H9 (cell line): ENCODE measurements around the gene MGAT4C. TPM values are rescaled to one million over a fixed set of nuclear protein-coding genes. Genes with fewer than 3 reads are reported as not detected.

Experiments
- DNase-seq: peaks from one replicate; pipeline ENCODE4 v3.0.0-alpha.2; 2017
- H2AFZ ChIP-seq: one replicate; pipeline ENCODE4 v1.6.1; 2013; ENCODE audit warnings: mild to moderate bottlenecking, low read length, control low read depth, moderate library complexity
- H2AK5ac ChIP-seq: 2 replicates; pipeline ENCODE4 v1.6.1; 2013; ENCODE audit warnings: low read length, control low read depth, mixed read lengths; ENCODE audit not compliant: insufficient read length
- H2BK120ac ChIP-seq: one replicate; pipeline ENCODE4 v1.6.1; 2013; ENCODE audit warnings: low read depth, mild to moderate bottlenecking, low read length, control low read depth, inconsistent platforms; ENCODE audit not compliant: poor library complexity, severe bottlenecking
- H2BK12ac ChIP-seq: 2 replicates; pipeline ENCODE4 v1.6.1; 2013; ENCODE audit warnings: low read length, control low read depth, mixed read lengths, low read depth; ENCODE audit not compliant: insufficient read length
- H2BK15ac ChIP-seq: 2 replicates; pipeline ENCODE4 v1.6.1; 2013; ENCODE audit warnings: low read depth, low read length, control low read depth
- H2BK20ac ChIP-seq: one replicate; pipeline ENCODE4 v1.6.1; 2013; ENCODE audit warnings: low read depth, mild to moderate bottlenecking, low read length, control low read depth, inconsistent platforms; ENCODE audit not compliant: poor library complexity, severe bottlenecking
- H2BK5ac ChIP-seq: 2 replicates; pipeline ENCODE4 v1.6.1; 2013; ENCODE audit warnings: low read length, control low read depth, mixed read lengths; ENCODE audit not compliant: insufficient read length
- H3K14ac ChIP-seq: 2 replicates; pipeline ENCODE4 v1.6.1; 2013; ENCODE audit warnings: low read length, control low read depth; ENCODE audit not compliant: insufficient read depth
- H3K18ac ChIP-seq: 2 replicates; pipeline ENCODE4 v1.6.1; 2013; ENCODE audit warnings: low read depth, mild to moderate bottlenecking, mixed read lengths, low read length, control low read depth; ENCODE audit not compliant: insufficient read length
- H3K23ac ChIP-seq: 2 replicates; pipeline ENCODE4 v1.6.1; 2013; ENCODE audit warnings: low read length, control low read depth, mixed read lengths, low read depth; ENCODE audit not compliant: insufficient read length
- H3K23me2 ChIP-seq: 2 replicates; pipeline ENCODE4 v1.6.1; 2013; ENCODE audit warnings: low read depth, mild to moderate bottlenecking, mixed read lengths, low read length, control low read depth; ENCODE audit not compliant: insufficient read length, poor library complexity, severe bottlenecking
- H3K27ac ChIP-seq: 2 replicates; pipeline ENCODE4 v1.5.1; 2013; ENCODE audit warnings: low read length, control low read depth, mixed read lengths, low read depth; ENCODE audit not compliant: insufficient read length
- H3K27me3 ChIP-seq: 2 replicates; pipeline ENCODE4 v1.6.1; 2013; ENCODE audit warnings: low read length, control low read depth, inconsistent platforms; ENCODE audit not compliant: insufficient read depth
- H3K4ac ChIP-seq: 2 replicates; pipeline ENCODE4 v1.6.1; 2013; ENCODE audit warnings: low read depth, mild to moderate bottlenecking, control low read depth, inconsistent platforms, low read length, moderate library complexity
- H3K4me1 ChIP-seq: 2 replicates; pipeline ENCODE4 v1.6.1; 2013; ENCODE audit warnings: low read length, control low read depth, inconsistent platforms; ENCODE audit not compliant: insufficient read depth
- H3K4me2 ChIP-seq: 2 replicates; pipeline ENCODE4 v1.6.1; 2013; ENCODE audit warnings: low read length, control low read depth, mixed read lengths; ENCODE audit not compliant: insufficient read length, insufficient read depth
- H3K56ac ChIP-seq: 2 replicates; pipeline ENCODE4 v1.6.1; 2013; ENCODE audit warnings: low read depth, mild to moderate bottlenecking, mixed read lengths, low read length, control low read depth; ENCODE audit not compliant: insufficient read length
- H3K79me1 ChIP-seq: 2 replicates; pipeline ENCODE4 v1.6.1; 2013; ENCODE audit warnings: low read depth, mild to moderate bottlenecking, moderate library complexity, low read length, control low read depth, inconsistent platforms; ENCODE audit not compliant: insufficient read depth, poor library complexity, severe bottlenecking
- H3K79me2 ChIP-seq: 2 replicates; pipeline ENCODE4 v1.6.1; 2013; ENCODE audit warnings: low read length, control low read depth, inconsistent platforms; ENCODE audit not compliant: insufficient read depth
- H3K9ac ChIP-seq: 2 replicates; pipeline ENCODE4 v1.6.1; 2013; ENCODE audit warnings: low read length, control low read depth, mixed read lengths; ENCODE audit not compliant: insufficient read length; ENCODE audit errors: extremely low read depth
- H3K9me3 ChIP-seq: one replicate; pipeline ENCODE4 v1.6.1; 2013; ENCODE audit warnings: low read depth, low read length, inconsistent platforms; ENCODE audit not compliant: control insufficient read depth
- H3T11ph ChIP-seq: one replicate; pipeline ENCODE4 v1.6.1; 2013; ENCODE audit warnings: mild to moderate bottlenecking, low read length, control low read depth, inconsistent platforms
- H4K20me1 ChIP-seq: one replicate; pipeline ENCODE4 v1.6.1; 2013; ENCODE audit not compliant: control insufficient read depth, insufficient read length, insufficient read depth
- H4K5ac ChIP-seq: 2 replicates; pipeline ENCODE4 v1.6.1; 2013; ENCODE audit warnings: low read depth, mild to moderate bottlenecking, mixed read lengths, low read length, control low read depth; ENCODE audit not compliant: insufficient read length
- H4K8ac ChIP-seq: replicated peaks from 2 replicates; pipeline ENCODE4 v1.6.1; 2013; ENCODE audit warnings: low read length, control low read depth, mixed read lengths, low read depth; ENCODE audit not compliant: insufficient read length
- H4K91ac ChIP-seq: 2 replicates; pipeline ENCODE4 v1.6.1; 2013; ENCODE audit warnings: low read depth, mild to moderate bottlenecking, moderate library complexity, mixed read lengths, low read length, control low read depth; ENCODE audit not compliant: insufficient read length
- H3K27ac Mint-ChIP-seq, 3 experiments: 2 replicates in 2 of 3; 3 replicates in 1 of 3; pipeline ENCODE4 v1.8.0; 2020 to 2021; ENCODE audit warnings: mixed read lengths in 3 of 3, mild to moderate bottlenecking in 1 of 3, moderate library complexity in 1 of 3
- H3K27me3 Mint-ChIP-seq: 2 replicates; pipeline ENCODE4 v1.8.0; 2021; ENCODE audit warnings: low read depth, mild to moderate bottlenecking, moderate library complexity, mixed read lengths
- H3K36me3 Mint-ChIP-seq, 3 experiments: 2 replicates in 2 of 3; 3 replicates in 1 of 3; pipeline ENCODE4 v1.8.0; 2020 to 2021; ENCODE audit warnings: low read depth in 3 of 3, mixed read lengths in 3 of 3; ENCODE audit not compliant: insufficient read depth in 1 of 3
- H3K4me1 Mint-ChIP-seq, 2 experiments: 2 replicates each; pipeline ENCODE4 v1.8.0; 2020; ENCODE audit warnings: mixed read lengths in 2 of 2
- H3K4me3 Mint-ChIP-seq, 2 experiments: 2 replicates in 1 of 2; 3 replicates in 1 of 2; pipeline ENCODE4 v1.8.0; 2020 to 2021; ENCODE audit warnings: mild to moderate bottlenecking in 2 of 2, mixed read lengths in 2 of 2, moderate library complexity in 1 of 2
- H3K9me3 Mint-ChIP-seq, 2 experiments: 2 replicates in 1 of 2; 3 replicates in 1 of 2; pipeline ENCODE4 v1.8.0; 2020; ENCODE audit warnings: mild to moderate bottlenecking in 2 of 2, mixed read lengths in 2 of 2, moderate library complexity in 1 of 2
- CTCF ChIP-seq: fragments of 200-600 bp; sonication (generic); conservative IDR thresholded peaks from 3 replicates; pipeline ENCODE4 v1.8.0; 2021; ENCODE audit warnings: antibody characterized with exemption, mild to moderate bottlenecking
- WGBS: extraction: QIAGEN DNeasy Blood & Tissue Kit; methylation state at CpG from one replicate; pipeline ENCODE4 v1.1.7; 2013; ENCODE audit warnings: missing lambda C conversion rate, low lambda C conversion rate, mixed read lengths; ENCODE audit not compliant: insufficient read length; ENCODE audit errors: extremely low coverage; 5-methylcytosine and 5-hydroxymethylcytosine counted together
- total RNA-seq: library from RNA; stranded (reverse); gene quantifications from 2 replicates; pipeline ENCODE4 v1.2.1, GENCODE V29; 2021

The MGAT4C gene
- total RNA-seq, 1 experiment from 2014 or later = 1.3 TPM

DNA sequence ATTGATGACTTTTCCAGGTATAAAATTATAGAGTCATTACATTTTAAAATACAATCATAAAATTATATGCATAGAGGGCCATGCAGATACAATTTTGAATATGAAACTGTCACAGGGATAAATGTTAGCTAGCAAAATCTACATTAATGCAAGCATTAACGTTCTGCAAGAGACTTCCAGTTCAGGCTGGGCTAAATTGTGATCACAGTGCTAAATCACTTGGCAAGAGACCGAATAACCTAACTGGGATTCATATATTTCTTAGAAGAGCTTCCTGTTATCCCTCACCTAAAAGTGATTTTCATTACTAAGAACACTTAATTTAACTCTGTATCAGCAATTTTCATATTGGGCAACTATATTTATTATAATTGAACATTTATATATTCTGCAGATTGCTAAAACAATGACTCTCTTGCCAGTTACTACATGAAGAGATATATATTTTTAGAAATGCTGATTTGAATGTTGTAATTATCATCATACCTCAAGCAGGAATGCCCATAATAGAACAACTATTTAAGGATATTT is 83.2 kb downstream of the MGAT4C start:
- no peak overlapping the region for H3K9ac ChIP-seq
- no peak overlapping the region for H2BK20ac ChIP-seq
- no peak overlapping the region for H3K27ac ChIP-seq
- H2BK12ac ChIP-seq = no peak overlapping the region
- H2AK5ac ChIP-seq = no peak overlapping the region
- no peaks in the 10 kb centered on the region for H3K27me3 ChIP-seq
- no peak overlapping the region for H3K23ac ChIP-seq
- H2BK120ac ChIP-seq = no peak overlapping the region
- no peak overlapping the region for H3K14ac ChIP-seq
- Mint-ChIP-seq H3K36me3 (no peaks in the 10 kb centered on the region), H3K27me3 (no peaks in the 10 kb centered on the region), H3K4me3 (no peak overlapping the region), H3K4me1 (no peaks in the 10 kb centered on the region), H3K27ac (no peak overlapping the region), H3K9me3 (no peaks in the 10 kb centered on the region)
- no CpG with 5 or more reads among the region's 2 CpGs for WGBS
- no peak overlapping the region for H3K4ac ChIP-seq
- TF ChIP-seq CTCF = no peak
- DNase-seq = no peak
- no peaks in the 10 kb centered on the region for H3K4me1 ChIP-seq
- H4K8ac ChIP-seq = no peak overlapping the region
- no peak overlapping the region for H4K5ac ChIP-seq
- no peak overlapping the region for H4K91ac ChIP-seq
- H3K79me2 ChIP-seq = no peaks in the 10 kb centered on the region
- no peak overlapping the region for H2BK5ac ChIP-seq
- H3K4me2 ChIP-seq = no peak overlapping the region
- H3K79me1 ChIP-seq = no peaks in the 10 kb centered on the region
- H4K20me1 ChIP-seq = no peaks in the 10 kb centered on the region
- H3K23me2 ChIP-seq = no peaks in the 10 kb centered on the region
- no peak overlapping the region for H3T11ph ChIP-seq
- no peaks in the 10 kb centered on the region for H3K9me3 ChIP-seq
- no peak overlapping the region for H2AFZ ChIP-seq
- H3K18ac ChIP-seq = no peak overlapping the region
- no peak overlapping the region for H3K56ac ChIP-seq
- no peak overlapping the region for H2BK15ac ChIP-seq
